AG10803 (cell line): ENCODE measurements around the gene ESRRG.

Source experiments
- DNase-seq: peaks from one replicate; pipeline ENCODE4 v3.0.0; 2010; ENCODE audit warnings: low read depth
- H3K4me3 ChIP-seq: 2 replicates; pipeline ENCODE4 v1.5.1; 2011; ENCODE audit warnings: mild to moderate bottlenecking, low read length, control low read depth
- TF ChIP-seq, protein P1 (sequence below): conservative IDR thresholded peaks from 2 replicates; pipeline ENCODE4 v1.5.1; 2011; ENCODE audit warnings: mild to moderate bottlenecking, low read length, control low read depth, inconsistent platforms

Gene ESRRG

GRCh38 chr1:216456682-216457081, 266.5 kb downstream of the ESRRG start:
- H3K4me3 ChIP-seq: no peak overlapping the region
- TF ChIP-seq, protein P1, sequence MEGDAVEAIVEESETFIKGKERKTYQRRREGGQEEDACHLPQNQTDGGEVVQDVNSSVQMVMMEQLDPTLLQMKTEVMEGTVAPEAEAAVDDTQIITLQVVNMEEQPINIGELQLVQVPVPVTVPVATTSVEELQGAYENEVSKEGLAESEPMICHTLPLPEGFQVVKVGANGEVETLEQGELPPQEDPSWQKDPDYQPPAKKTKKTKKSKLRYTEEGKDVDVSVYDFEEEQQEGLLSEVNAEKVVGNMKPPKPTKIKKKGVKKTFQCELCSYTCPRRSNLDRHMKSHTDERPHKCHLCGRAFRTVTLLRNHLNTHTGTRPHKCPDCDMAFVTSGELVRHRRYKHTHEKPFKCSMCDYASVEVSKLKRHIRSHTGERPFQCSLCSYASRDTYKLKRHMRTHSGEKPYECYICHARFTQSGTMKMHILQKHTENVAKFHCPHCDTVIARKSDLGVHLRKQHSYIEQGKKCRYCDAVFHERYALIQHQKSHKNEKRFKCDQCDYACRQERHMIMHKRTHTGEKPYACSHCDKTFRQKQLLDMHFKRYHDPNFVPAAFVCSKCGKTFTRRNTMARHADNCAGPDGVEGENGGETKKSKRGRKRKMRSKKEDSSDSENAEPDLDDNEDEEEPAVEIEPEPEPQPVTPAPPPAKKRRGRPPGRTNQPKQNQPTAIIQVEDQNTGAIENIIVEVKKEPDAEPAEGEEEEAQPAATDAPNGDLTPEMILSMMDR: no peak
- peak; percentile 11 for DNase-seq

DNA sequence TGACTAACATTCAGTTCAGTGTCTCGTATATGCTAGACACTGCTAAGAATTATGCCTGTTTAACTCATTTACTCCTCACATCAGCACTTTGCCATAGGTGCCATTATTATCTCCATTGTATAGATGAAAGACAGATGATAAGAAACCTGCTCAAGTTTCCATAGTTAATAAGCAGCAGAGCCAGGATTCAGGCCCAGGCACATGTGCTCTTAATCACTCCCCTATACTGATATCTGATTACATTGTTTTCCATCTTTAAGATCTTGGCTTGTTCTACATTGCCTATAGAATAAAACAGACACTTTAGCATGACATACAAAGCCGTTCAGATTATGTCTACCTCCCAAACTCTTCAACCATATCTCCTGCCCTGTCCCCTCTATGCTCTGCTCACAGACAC, 269.5 kb downstream of the ESRRG start:
- H3K4me3 ChIP-seq: no peak overlapping the region
- TF ChIP-seq, protein P1: no peak
- DNase-seq: no peak
